ENCODE results near the gene NR2C1.
"Not testable (repeated sequence)": the region's sequence is repeated elsewhere in the genome, so short reads cannot be mapped to it uniquely, and the experiment has no call there.

The NR2C1 gene

DNA sequence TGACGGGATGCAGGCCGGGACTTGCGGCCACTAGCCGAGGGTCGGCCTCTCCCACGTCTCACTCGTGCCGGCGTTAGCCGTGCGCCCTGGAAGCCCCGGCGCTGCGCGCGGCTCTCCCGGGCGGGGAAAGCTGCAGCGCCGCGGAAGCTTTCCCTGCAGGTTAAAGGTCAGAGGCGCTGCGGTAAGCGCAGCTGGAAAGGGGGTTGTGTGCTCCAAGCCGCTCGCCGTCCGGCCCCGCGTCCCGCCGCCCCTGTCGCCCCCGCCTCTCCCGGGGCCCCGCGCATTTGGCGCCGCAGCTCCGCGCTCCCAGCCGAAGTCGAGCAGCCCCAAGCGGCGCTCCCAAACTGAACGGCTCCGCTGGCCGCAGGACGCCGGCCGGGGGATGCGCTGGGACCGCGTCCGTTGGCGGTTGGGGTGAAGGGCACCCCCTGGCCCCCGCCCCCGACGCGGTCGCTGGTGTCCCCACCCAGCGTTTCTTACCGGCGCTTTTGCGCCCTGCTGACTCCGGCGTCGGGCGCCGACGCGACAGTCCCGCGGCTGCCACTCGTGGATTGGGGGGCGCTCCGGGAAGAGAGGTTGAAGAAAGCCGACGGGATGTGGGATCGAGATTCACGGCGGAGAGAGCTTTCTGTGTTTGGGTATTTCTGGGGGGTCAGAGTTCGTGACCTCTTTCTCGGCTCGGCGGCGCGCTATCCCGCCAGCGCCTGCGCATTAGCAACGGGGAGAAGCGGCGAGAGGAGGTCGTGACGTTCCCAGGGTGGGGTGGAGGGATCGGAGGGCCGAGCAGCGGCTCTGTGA is at the start of gene NR2C1:
Gene NR2C1 (minus strand): TSS at position 719 of the 798 bp plus-strand sequence. CDS start 6,234 bp downstream, outside the sequence.
- intact Hi-C loops (cut with DNase I), result loop anchor here (1.0 kb wide), 2 partner anchors 144 to 400 kb away; partner anchors contain the start of genes FGD6 and VEZT

DNA sequence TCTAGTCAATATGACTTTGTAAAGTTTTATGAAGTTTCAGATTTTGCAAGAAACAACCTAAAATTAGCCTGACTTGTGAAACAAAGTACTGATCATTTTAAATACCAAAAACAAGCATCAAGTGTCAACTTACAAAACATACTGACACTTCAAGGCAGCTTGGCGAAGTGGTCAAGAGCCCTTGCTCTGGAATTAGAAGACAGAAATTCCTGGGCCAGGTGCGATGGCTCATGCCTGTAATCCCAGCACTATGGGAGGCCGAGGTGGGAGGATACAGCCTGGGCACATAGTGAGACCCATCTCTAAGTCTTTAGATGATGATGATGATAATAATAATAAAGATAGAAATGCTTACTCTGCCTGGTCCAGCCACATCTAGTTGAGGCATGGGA is 45.4 kb upstream of the NR2C1 start:
- no peak for DNase-seq
- intact Hi-C loops (cut with DNase I), result no loop called here

More for the DNA sequence above, at the start of gene NR2C1:
- DNase-seq, result peak; percentile 88 to 99 (median 91)

DNA sequence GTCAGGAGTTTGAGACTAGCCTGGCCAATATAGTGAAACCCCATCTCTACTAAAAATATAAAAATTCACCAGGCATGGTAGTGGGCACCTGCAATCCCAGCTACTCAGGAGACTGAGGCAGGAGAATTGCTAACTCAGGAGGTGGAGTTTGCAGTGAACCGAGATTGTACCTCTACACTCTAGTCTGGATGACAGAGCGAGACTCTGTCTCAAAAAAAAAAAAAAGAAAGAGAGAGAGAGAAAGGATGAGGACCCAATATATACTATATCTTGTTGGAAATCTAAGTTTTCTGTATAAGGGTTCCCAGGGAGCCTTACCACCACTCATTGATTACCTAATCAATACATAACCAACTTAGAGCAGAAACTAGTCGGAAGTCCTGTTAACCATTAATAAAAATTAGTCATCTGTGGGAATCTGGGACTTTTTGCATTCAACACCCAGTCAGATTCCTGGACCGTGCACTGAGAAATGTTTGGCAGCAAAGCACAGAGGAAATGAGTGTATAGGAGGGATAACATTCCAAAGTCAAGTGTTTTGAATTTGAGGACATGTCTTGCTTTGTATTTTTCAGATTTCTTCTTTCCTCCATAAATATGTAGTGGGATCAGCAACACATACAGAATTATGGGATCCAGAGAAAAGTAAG is 44.8 kb upstream of the NR2C1 start:
- DNase-seq, result no peak
- intact Hi-C loops (cut with DNase I), result no loop called here

DNA sequence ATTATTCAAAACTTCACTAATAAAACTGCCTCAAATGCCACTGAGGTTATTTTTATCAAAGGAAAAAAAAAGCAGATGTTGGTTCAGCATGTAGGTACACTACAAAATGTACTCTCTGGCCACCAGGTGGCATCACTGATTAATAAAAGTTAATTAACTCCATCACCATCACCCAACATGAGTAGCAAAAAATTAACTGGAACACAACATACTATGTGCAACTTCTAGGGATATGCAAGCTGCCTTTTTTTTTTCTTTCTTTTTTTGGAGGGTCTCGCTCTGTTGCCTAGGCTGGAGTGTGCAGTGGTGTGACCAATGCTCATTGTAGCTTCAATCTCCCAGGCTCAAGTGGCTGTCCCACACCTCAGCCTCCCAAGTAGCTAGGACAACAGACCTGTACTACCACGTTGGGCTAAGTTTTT is 43.8 kb upstream of the NR2C1 start:
- DNase-seq, result peak in 5 of 10 donors; percentile 26 to 52 (median 32)
- intact Hi-C loops (cut with DNase I), result loop anchor here (1.0 kb wide), 3 partner anchors 100 to 417 kb away; partner anchors contain the start of genes FGD6 and VEZT

DNA sequence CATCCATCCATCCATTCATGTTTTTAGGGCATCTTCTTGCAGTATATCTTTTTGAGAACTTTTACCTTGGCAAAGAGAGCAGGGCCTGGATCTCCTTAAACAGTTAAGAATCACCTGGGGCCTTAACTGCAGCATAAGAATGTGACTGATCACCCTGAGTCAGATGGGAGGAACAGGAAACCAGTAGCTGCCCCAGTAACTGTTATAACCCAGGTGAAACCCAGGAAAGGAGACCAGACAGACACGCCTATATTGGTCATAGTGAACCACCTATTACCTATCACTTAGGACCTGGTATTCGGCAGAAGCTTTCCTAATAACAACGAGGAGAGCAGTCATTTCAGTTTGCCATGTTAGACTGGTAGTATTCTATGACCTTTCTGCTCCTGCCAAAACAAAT is 43.4 kb upstream of the NR2C1 start:
- intact Hi-C loops (cut with DNase I), result loop anchor here (1.0 kb wide), 3 partner anchors 101 to 418 kb away; partner anchors contain the start of genes FGD6 and VEZT
- DNase-seq, result no peak

DNA sequence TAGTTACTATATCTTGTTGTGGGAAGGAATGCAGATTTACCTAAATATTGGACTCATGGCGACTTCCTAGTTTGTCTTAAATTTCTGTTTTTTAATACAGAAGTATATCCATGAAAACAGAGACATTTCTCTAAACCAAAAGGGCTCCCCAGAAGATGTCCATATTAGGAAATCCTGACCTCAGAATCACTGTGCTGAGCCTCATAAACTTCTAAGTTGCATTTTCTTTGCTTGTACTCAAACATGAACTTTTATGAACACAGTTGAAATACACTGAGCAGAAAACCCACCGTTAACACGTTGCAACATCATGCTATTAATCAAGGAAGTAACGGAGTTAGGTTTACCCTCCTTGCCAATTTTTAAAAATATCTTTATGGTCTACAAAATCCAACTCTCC is 42.9 kb upstream of the NR2C1 start:
- no peak for DNase-seq
- intact Hi-C loops (cut with DNase I), result no loop called here

DNA sequence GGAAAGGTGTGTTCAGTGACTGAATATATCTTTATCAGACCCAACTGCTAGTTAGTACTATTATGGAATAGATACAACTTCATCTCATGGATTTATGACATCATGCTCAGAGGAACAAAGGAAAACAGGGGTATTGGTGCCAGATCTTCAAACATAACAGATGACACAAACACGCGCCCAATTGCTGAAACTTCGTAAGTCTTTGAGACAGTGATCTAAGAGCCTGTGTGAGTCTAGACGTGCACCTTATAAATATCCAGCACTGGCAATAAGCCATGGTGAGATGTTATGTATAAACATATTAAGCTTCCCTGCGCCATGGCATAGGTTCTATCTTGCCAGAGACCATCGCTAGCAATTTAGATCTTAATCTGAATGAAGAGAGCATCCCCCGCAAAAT is 42.2 kb upstream of the NR2C1 start:
- intact Hi-C loops (cut with DNase I), result no loop called here
- no peak for DNase-seq

DNA sequence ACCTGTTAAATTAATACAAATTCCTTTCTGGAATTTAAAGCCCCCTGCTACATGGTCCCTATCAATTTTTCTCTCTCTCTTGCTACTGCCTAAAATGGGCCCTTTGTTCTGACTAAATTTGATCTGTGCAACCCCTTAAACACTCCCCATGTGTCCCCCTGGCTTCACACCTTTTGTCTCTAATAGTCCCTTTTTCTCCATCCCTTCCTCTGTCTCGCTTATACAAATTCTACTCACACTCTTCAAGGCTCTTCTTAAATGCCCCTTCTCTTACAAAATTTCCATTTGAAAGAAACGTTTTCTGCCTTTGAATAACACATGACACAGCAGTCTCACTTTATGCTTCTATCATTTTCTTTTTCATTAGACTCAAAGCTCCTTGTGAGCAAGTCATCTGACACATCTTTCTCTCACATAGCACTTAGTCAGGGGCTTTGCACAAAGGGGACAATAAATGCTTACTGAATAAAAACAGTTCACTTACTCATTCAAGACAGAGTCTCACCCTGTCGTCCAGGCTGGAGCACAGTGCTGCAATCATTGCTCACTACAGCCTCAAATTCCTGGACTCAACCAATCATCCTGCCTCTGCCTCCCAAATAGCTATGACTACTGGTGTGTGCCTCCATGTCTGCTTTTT is 41.5 kb upstream of the NR2C1 start:
- DNase-seq, result no peak
- intact Hi-C loops (cut with DNase I), result no loop called here

DNA sequence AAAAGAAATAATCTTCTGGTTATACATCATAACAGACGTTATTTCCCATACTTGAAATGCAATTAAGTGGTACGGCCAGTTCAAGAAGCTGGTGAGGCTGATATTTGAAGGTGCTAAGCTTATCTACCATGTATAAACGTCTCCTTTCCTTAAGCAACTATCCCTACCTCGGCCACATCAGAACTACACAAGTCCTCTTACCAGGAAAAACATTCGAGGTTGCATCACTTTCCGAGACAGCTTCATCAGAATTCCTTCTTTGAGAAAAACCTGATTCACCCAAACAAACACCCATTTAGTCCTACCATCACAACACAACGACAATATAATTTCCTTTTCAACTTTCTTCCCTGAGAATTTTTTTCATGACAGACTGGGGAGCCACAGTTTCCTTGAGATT is 33.9 kb upstream of the NR2C1 start:
- intact Hi-C loops (cut with DNase I), result no loop called here

DNA sequence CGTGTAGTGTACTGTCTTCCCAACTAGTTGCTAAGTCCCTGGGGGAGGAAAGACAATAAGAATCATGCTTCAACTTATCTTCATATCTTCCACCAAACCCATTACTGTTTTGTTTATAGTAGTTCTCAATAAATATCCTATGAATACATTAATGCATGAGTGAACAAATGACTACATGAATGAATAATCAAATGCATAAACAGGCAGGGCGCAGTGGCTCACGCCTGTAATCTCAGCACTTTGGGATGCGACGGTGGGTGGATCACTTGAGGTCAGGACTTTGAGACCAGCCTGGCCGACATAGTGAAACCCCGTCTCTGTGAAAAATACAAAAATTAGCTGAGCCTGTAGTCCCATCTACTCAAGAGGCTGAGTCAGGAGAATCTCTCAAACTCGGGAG is 32.1 kb upstream of the NR2C1 start:
- DNase-seq, result no peak
- intact Hi-C loops (cut with DNase I), result no loop called here

More for the DNA sequence above, 33.9 kb upstream of the NR2C1 start:
- DNase-seq, result no peak

DNA sequence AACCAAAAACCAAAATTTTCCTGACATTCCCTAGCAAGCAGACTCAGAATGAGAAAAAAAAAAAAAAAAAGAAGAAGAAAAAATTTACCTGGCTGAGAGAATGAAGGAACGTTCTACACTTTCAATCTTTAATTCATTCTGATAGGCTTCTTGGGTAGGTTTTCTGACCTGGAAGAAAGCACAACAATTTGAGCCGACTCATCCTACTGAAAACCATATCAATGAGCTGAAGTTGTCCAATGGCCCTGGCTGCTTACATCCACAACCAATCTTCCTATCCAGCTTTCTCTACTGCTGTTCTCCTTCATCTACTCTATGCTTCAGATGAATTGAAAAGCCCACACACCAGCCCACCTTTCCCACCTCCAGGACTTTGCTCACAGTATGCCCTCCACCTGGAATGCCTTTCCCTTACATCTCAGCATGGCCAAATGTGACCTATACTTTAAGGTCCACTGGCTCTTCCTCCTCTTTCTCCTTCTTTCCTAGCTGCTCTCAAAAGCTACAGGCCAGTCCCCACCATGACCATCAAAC is 31.6 kb upstream of the NR2C1 start:
- DNase-seq, result no peak
- intact Hi-C loops (cut with DNase I), result no loop called here

DNA sequence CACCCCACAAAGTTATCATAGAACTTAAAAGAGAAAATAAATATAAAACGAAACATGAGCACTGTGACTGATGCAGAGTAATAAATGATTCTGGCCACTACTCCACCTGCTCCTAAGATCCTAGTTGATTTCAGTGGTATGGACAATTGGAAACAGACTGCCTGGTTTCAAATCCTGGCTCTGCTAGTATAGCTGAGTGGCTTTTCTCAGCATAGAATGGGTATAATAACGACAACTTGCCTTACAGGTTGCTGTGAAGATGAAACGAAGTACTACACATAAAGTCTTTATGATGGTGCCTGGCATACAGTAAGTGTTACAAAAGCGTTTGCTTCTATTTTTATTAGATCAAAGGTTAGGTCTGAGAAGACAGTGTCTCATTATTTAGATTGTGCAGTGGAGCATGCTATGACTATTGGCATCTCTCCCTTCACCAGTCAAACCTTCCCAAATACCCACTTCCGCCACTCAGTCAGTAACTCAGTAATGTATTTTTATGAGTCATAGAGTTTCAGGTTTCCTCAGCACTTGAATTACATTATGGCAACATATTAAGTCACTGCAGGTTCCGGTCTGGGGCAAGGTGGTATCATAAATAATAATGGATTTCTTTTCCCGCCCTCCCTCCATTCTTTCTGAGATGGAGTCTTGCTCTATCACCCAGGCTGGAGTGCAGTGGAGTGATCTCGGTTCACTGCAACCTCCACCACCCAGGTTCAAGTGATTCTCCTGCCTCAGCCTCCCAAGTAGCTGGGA is 29.7 kb upstream of the NR2C1 start:
- intact Hi-C loops (cut with DNase I), result no loop called here
- no peak for DNase-seq

DNA sequence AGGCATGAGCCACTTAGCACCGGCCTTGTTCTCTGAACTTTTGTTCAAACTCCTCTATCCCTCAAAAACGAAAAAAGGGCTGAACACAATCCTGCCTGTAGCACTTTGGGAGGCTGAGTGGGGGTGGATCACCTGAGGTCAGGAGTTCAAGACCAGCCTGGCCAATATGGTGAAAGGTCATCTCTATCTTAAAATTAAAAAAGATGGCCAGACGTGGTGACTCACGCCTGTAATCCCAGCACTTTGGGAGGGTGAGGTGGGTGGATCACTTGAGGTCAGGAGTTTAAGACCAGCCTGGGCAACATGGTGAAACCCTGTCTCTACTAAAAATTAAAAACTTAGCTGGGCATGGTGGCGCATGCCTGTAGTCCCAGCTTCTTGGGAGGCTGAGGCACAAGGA is 28.5 kb upstream of the NR2C1 start:
- DNase-seq; intact Hi-C loops (cut with DNase I): not testable (repeated sequence)

DNA sequence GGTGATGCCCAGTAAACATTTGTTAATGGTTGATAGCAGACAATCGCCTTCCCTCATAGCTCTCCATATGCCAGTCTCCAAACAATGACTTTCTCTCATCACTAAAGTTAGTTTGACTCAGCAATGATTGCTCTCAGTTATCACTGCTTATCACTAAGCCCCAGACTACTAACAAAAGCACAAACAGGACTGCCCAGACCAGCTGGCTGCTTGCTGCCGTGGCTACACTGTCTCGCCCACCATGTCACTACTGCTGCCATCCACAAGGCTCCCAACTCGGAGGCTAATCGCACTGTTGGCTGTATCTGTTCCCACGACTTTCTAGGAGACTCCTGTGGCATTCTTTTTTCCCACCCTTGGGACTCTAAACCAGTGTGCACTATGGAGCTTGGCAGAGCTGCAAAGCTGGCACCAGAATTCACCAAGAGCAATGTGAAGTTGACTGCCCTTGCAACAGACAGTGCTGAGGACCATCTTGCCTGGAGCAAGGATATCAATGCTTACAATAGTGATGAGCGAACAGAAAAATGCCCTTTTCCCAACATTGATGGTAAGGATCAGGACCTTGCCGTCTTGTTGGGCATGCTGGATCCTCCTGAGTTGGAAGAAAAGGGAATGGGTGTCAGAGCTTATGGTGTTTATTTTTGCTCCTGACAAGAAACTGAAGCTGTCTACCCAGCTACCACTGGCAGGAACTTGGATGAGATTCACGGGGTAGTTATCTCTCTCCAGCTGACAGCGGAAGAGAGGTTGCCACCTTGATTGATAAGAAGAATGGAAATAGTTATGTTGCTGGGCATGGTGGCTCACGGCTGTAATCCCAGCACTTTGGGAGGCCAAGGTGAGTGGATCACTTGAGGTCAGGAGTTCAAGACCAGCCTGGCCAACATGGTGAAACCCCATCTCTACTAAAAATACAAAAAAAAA is 27.1 kb upstream of the NR2C1 start:
- DNase-seq, result no peak
- intact Hi-C loops (cut with DNase I), result no loop called here

DNA sequence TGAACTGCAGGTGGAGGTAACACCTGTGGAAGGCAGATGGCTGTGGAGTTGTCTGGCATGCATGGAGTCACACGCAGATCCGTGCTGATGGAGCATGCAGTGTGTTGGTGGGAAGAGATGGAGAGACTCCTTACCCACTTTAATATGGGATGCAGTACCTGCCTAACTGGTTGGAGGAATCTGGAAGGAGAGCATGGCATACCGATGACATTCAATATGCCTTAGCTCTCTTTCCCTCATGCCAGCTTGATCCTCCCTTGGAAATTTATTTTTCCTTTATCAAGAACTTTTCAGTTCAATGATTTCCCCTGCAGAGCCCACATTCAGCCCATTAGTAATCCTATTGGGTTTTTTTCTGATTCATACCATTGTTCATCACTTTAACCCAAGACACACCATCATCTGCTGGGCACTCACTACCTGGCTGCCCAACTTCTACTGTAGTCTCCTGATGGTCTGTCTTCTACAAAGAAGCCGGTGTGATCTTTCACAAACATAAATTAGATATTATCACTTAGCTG is 25.9 kb upstream of the NR2C1 start:
- DNase-seq, result no peak
- intact Hi-C loops (cut with DNase I), result no loop called here

DNA sequence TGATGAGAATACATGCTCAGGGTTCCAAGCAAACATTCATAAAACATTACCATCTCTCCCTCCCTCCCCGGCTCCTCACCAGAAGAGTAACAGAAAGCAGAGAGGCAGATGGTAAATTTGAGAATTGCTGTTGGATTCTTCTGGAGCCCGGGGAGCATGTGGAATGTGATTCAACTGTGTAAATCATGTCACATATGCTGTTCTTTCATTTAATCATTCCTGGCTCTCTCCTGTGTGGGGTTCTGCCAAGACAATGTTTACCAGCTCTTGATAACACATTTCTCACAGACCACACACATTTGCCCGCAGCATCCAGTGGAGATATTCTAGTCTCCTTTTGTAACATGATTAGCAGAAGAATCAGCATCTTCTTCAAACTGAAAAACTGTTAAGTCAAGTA is 23.4 kb upstream of the NR2C1 start:
- intact Hi-C loops (cut with DNase I), result no loop called here
- peak in 2 of 10 donors; percentile 9 to 19 for DNase-seq

DNA sequence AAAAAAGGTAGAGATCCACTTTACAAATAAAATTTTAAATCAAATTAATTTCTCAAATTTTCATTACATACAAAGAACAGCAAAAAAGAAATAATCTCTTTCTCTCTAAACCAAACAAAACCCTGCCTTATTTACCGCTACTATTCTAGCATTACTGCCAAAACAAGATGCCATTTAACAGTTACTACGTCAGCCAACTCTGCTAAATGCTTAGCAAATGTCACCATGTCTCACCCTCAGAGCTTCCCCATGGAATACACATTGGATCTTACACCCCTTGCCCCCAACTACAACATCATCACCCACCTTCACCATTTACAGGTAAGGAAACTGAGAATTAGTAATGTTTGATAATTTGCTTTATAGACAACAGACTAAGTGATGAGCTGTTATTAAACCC is 23.0 kb upstream of the NR2C1 start:
- no peak for DNase-seq
- intact Hi-C loops (cut with DNase I), result no loop called here

DNA sequence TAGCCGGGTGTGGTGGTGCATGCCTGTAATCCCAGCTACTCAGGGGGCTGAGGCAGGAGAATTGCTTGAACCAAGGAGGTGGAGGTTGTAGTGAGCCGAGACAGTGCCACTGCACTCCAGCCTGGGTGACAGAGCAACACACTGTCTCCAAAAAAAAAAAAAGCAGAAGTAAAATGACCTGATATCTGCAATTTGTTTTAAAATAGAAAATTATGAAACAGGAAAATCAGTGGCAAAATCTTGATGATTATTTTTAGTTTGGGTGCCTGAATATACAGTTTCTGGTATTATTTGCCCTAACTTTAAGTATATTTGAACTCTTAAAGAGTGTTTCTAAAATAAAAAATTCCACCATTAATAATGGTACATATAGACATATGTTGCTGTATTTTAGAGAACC is 22.4 kb upstream of the NR2C1 start:
- DNase-seq; intact Hi-C loops (cut with DNase I): not testable (repeated sequence)

DNA sequence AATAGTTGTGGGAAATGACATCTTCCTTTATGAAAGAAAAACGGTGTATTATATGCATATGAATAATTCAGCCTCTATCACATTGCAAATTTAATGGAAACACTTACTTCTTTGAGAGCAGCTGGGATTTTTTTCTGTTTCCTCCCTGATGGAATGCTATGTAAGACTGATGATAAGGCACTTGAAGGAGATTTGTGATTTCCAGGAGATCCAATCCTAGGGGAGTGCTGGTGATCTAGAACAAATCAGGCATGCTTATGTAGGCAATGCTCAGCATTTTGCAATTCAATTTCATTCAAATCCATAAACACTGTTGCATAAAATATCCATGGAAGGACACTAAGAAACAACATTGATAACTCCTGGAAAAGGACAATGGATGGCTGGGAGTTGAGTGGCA is 16.0 kb upstream of the NR2C1 start:
- DNase-seq, result no peak
- intact Hi-C loops (cut with DNase I), result no loop called here
